BLaER1 treated with 17β-estradiol and CSF1 and Interleukin-3, amounts not matched to agents 10 nM and 100 nM (cell line): Measurements from ENCODE around the gene PRR22.

ENCODE experiments used
- H3K27ac ChIP-seq, 11 experiments: shearing (Covaris generic); formaldehyde crosslinking; 2 replicates each; pipeline ENCODE4 v1.8.1; 2022
- H3K27me3 ChIP-seq, 11 experiments: shearing (Covaris generic); formaldehyde crosslinking; 2 replicates each; pipeline ENCODE4 v1.8.1; 2022
- H3K36me3 ChIP-seq, 11 experiments: shearing (Covaris generic); formaldehyde crosslinking; 2 replicates each; pipeline ENCODE4 v1.8.1; 2022
- H3K4me1 ChIP-seq, 10 experiments: shearing (Covaris generic); formaldehyde crosslinking; 2 replicates each; pipeline ENCODE4 v1.8.1; 2022
- H3K4me2 ChIP-seq, 11 experiments: shearing (Covaris generic); formaldehyde crosslinking; 2 replicates each; pipeline ENCODE4 v1.8.1; 2022
- H3K4me3 ChIP-seq, 10 experiments: shearing (Covaris generic); formaldehyde crosslinking; 2 replicates each; pipeline ENCODE4 v1.8.1; 2022
- H3K9ac ChIP-seq, 11 experiments: shearing (Covaris generic); formaldehyde crosslinking; 2 replicates each; pipeline ENCODE4 v1.8.1; 2022
- H3K9me3 ChIP-seq, 11 experiments: shearing (Covaris generic); formaldehyde crosslinking; replicated peaks in 1 of 11; 2 replicates each; pipeline ENCODE4 v1.8.1; 2022
- H4K20me1 ChIP-seq, 11 experiments: shearing (Covaris generic); formaldehyde crosslinking; 2 replicates each; pipeline ENCODE4 v1.8.1; 2022
- Cebpa-rat ChIP-seq, 11 experiments: shearing (Covaris generic); IDR thresholded peaks; 2 replicates each; pipeline ENCODE4 v1.8.1; 2022

PRR22 gene

GRCh38 chr19:5784581-5785147 lies at the start of gene PRR22:
Gene PRR22, minus strand, starts transcription at chr19:5784746. Its CDS starts 86 bp downstream, at chr19:5784660.
- Histone ChIP-seq H3K36me3 (peaks cover 58 to 78% (median 73%) of the 10 kb centered on the region in 11 experiments), H4K20me1 (peaks cover 3 to 81% (median 60%) of the 10 kb centered on the region in 11 experiments; a peak in 19 of 22 replicates), H3K4me1 (peaks cover 0 to 1% (median under 1%) of the 10 kb centered on the region in 10 experiments; a peak in 10 of 20 replicates), H3K27me3 (no peaks in the 10 kb centered on the region), H3K9me3 (no peaks in the 10 kb centered on the region), H3K9ac (no peak within 1 kb of the TSS; a peak in 1 of 22 replicates), H3K4me2 (no peak within 1 kb of the TSS), H3K27ac (no peak within 1 kb of the TSS), H3K4me3 (no peak within 1 kb of the TSS)
- no peak for TF ChIP-seq Cebpa-rat (IDR thresholded peaks at IDR 0.05)

DNA sequence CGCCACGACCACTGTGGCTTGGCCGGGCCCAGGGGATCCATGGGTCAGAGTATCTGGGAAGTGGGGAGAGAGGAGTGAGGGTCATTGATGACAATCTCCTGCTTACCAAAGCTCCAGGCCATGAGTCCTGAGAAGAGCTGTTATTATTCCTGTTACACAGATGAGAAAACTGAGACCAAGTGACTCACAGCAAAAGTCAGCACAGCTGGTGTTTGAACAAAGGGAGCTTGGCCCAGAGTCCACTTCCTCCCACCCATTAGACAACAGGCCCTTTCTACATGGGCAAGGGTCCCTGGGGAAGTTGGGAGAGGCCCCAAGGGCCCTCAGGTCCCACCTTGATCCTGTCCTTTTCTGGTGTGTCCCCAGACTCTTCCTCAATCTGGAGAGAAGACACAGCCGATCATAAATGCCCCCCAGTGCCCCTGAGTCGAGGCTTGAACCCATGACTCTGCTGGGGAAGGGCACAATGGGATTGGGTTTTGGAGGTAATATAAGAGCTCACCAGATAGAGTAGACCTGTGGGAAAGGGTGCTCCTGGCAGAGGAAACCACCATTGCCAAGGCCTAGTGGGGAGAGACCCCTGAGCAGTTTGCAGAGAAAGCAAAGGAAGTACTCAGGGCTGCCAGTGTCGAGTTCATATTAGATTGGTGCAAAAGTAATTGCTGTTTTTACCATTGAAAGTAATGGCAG lies 48.1 kb upstream of the PRR22 start:
- peaks cover 19 to 30% (median 26%) of the 10 kb centered on the region in 10 experiments for H3K4me1 ChIP-seq

GRCh38 chr19:5832061-5832460 lies 47.5 kb upstream of the PRR22 start:
- Histone ChIP-seq H3K9me3 (no peaks in the 10 kb centered on the region), H4K20me1 (peaks cover 0 to 6% (median 0%) of the 10 kb centered on the region in 11 experiments; a peak in 5 of 22 replicates), H3K36me3 (no peaks in the 10 kb centered on the region), H3K4me2 (no peak overlapping the region), H3K4me1 (peaks cover 22 to 33% (median 27%) of the 10 kb centered on the region in 10 experiments), H3K27me3 (0 out of 22 replicates have a peak, but pooled peaks cover 0 to 8% (median 0%) of the 10 kb centered on the region in 11 experiments), H3K27ac (no peak overlapping the region), H3K9ac (no peak overlapping the region), H3K4me3 (no peak overlapping the region)
- no peak for TF ChIP-seq Cebpa-rat (IDR thresholded peaks at IDR 0.05)

More for the DNA sequence above, 48.1 kb upstream of the PRR22 start:
- no peak overlapping the region for H3K27ac ChIP-seq
- no peak overlapping the region for H3K4me3 ChIP-seq
- no peak overlapping the region for H3K9ac ChIP-seq
- no peak for TF ChIP-seq Cebpa-rat (IDR thresholded peaks at IDR 0.05)
- H3K4me2 ChIP-seq, result no peak overlapping the region
- H4K20me1 ChIP-seq, result peaks cover 0 to 6% (median 0%) of the 10 kb centered on the region in 11 experiments; a peak in 5 of 22 replicates
- H3K9me3 ChIP-seq, result no peaks in the 10 kb centered on the region
- H3K27me3 ChIP-seq, result 0 out of 22 replicates have a peak, but pooled peaks cover 0 to 8% (median 0%) of the 10 kb centered on the region in 11 experiments
- no peaks in the 10 kb centered on the region for H3K36me3 ChIP-seq

- Histone ChIP-seq H3K27me3 (0 out of 22 replicates have a peak, but pooled peaks cover 0 to 8% (median 0%) of the 10 kb centered on the region in 11 experiments), H3K4me1 (peaks cover 28 to 42% (median 34%) of the 10 kb centered on the region in 10 experiments), H3K9me3 (no peaks in the 10 kb centered on the region), H3K4me3 (no peak overlapping the region), H3K36me3 (no peaks in the 10 kb centered on the region), H3K27ac (no peak overlapping the region), H3K9ac (no peak overlapping the region), H4K20me1 (peaks cover 0 to 6% (median 0%) of the 10 kb centered on the region in 11 experiments; a peak in 5 of 22 replicates), H3K4me2 (no peak overlapping the region)
- TF ChIP-seq Cebpa-rat (IDR thresholded peaks at IDR 0.05), result no peak
Observed at GRCh38 chr19:5831159-5831558, 46.6 kb upstream of the PRR22 start.

- Histone ChIP-seq H3K36me3 (no peaks in the 10 kb centered on the region), H3K9ac (peak overlapping the region; percentile 84 to 95 (median 90); a peak in 21 of 22 replicates), H3K4me1 (peaks cover 28 to 43% (median 35%) of the 10 kb centered on the region in 10 experiments), H3K27ac (peak overlapping the region in 10 of 11 experiments; percentile 86 to 98 (median 92); a peak in 17 of 22 replicates), H3K4me2 (peak overlapping the region; percentile 85 to 99 (median 97)), H4K20me1 (peaks cover 0 to 6% (median 0%) of the 10 kb centered on the region in 11 experiments; a peak in 5 of 22 replicates), H3K4me3 (peak overlapping the region; percentile 57 to 81 (median 70)), H3K27me3 (0 out of 22 replicates have a peak, but pooled peaks cover 0 to 8% (median 0%) of the 10 kb centered on the region in 11 experiments), H3K9me3 (no peaks in the 10 kb centered on the region)
- TF ChIP-seq Cebpa-rat (IDR thresholded peaks at IDR 0.05), result no peak
Observed at GRCh38 chr19:5829567-5830310, 45.2 kb upstream of the PRR22 start.

DNA sequence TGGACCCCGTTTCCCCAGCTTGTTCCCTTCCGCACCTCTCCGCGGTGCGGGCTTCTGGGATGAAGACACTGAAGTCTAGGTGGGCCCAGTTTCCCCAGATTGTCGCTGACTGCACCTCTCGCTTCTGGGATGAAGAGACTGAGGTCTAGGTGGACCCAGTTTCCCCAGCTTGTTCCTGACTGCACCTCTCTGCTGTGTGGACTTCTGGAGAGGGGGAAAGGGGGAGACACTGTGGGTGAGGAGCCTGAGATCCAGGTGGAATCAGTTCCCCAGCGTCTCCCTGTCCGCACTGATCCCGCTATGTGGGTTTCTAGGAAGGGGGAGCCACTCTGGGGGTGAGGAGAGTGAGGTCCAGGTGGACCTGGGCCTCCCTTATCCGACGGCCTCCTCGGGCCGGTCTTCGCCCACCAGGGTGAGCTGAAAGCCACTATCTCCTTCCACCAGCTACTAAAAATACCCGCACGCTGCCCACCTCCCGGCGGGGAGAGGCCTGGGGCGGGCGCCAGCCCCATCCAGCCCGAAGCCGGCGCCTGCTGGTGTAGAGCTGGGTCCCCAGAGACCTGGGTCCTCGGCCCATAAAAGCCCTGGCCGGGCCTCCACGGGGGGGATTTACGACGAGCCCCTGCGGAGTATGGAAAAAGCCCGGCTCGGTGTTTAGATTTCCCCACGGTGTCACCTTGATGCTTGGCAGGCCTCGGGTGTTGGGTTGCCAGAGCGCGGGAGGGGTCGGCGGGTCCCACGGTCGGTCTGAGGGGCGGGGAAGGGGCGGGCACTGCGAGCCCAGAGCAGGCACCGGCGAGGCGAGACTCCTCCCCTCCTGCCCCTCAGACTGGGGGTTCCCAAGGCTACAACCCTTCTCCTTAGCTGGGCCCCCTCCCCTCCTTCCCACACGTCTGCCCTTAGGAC lies 44.4 kb upstream of the PRR22 start:
- no peaks in the 10 kb centered on the region for H3K9me3 ChIP-seq
- TF ChIP-seq Cebpa-rat (IDR thresholded peaks at IDR 0.05), result no peak
- H3K9ac ChIP-seq, result peak overlapping the region; percentile 84 to 95 (median 90)
- peak overlapping the region; percentile 85 to 98 (median 92) for H3K27ac ChIP-seq
- H3K4me2 ChIP-seq, result peak overlapping the region; percentile 85 to 99 (median 97)
- peaks cover 28 to 40% (median 35%) of the 10 kb centered on the region in 10 experiments for H3K4me1 ChIP-seq
- H4K20me1 ChIP-seq, result peaks cover 0 to 6% (median 0%) of the 10 kb centered on the region in 11 experiments; a peak in 5 of 22 replicates
- H3K4me3 ChIP-seq, result peak overlapping the region; percentile 57 to 81 (median 70)
- 0 out of 22 replicates have a peak, but pooled peaks cover 0 to 8% (median 0%) of the 10 kb centered on the region in 11 experiments for H3K27me3 ChIP-seq
- no peaks in the 10 kb centered on the region for H3K36me3 ChIP-seq

DNA sequence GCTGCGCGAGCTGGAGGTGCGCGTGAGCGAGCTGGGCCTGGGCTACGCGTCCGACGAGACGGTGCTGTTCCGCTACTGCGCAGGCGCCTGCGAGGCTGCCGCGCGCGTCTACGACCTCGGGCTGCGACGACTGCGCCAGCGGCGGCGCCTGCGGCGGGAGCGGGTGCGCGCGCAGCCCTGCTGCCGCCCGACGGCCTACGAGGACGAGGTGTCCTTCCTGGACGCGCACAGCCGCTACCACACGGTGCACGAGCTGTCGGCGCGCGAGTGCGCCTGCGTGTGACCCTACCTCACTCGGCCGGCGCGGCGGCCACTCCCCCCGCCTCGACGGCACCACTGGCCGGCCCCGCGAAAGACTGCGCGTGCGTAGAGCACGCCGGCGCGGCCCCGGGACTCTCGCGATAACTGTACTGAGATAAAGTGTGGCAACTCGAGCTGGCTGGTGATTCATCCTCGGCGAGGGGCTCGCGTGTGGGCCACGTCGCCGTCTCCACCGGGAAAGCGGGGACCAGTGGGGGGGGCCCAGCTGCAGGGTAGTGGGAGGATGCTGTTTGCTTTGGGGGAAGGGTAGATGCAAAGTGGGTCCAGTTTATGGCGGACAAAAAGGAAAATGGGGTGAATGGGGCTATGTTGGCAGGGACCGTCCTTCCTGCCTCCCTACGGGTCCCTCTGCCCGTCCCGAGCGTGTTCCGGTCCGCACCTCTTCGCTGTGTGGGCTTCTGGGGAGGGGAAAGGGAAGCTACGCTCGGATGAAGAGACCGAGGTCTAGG lies 43.5 kb upstream of the PRR22 start:
- peak overlapping the region; percentile 85 to 99 (median 97) for H3K4me2 ChIP-seq
- peak overlapping the region; percentile 84 to 95 (median 90) for H3K9ac ChIP-seq
- TF ChIP-seq Cebpa-rat (IDR thresholded peaks at IDR 0.05), result 0 out of 22 replicates have a peak, but pooled peaks of 1 of the 11 experiments have one; percentile 22
- 0 out of 22 replicates have a peak, but pooled peaks cover 0 to 8% (median 0%) of the 10 kb centered on the region in 11 experiments for H3K27me3 ChIP-seq
- H3K36me3 ChIP-seq, result no peaks in the 10 kb centered on the region
- H3K27ac ChIP-seq, result peak overlapping the region; percentile 85 to 98 (median 92)
- H4K20me1 ChIP-seq, result peaks cover 0 to 6% (median 0%) of the 10 kb centered on the region in 11 experiments; a peak in 5 of 22 replicates
- peaks cover 28 to 40% (median 35%) of the 10 kb centered on the region in 10 experiments for H3K4me1 ChIP-seq
- no peaks in the 10 kb centered on the region for H3K9me3 ChIP-seq
- H3K4me3 ChIP-seq, result peak overlapping the region; percentile 57 to 81 (median 70)
